Pancreas (tissue), 10 donors: ENCODE data around the gene SLC43A2. TPM values are rescaled to one million over a fixed set of nuclear protein-coding genes. Genes with fewer than 3 reads are reported as not detected.

Experiments used
- ATAC-seq, 4 donors: fragments of 200-7000 bp; cut with Tn5 transposase; one replicate each; pipeline versions ENCODE4 v1.8.0 to v1.9.1; 2020; ENCODE audit warnings: mild to moderate bottlenecking in 4 of 4, moderate library complexity in 4 of 4
- DNase-seq, 6 donors: peaks; one replicate each; pipeline ENCODE4 v3.0.0-alpha.2; 2020
- FAIRE-seq: peaks from 2 replicates; lab custom pipeline; 2012; peaks lifted over from hg19 to GRCh38; lab: Jason Lieb, UNC
- H3K27ac ChIP-seq, 4 donors: fragments of 200-600 bp; sonication (generic); 1 replicate in 3 of 4; 2 replicates in 1 of 4; pipeline versions ENCODE4 v1.5.0 to v1.8.0; 2020
- H3K27me3 ChIP-seq, 4 donors: fragments of 200-600 bp; one replicate each; pipeline ENCODE4 v1.8.0; 2021
- H3K36me3 ChIP-seq, 3 donors: fragments of 200-600 bp; sonication (generic) in 1 of 3; one replicate each; pipeline versions ENCODE4 v1.5.0 to v1.8.0; 2020 to 2021
- H3K4me1 ChIP-seq, 3 donors: fragments of 200-600 bp; one replicate each; pipeline ENCODE4 v1.8.0; 2021
- H3K4me3 ChIP-seq, 4 donors: fragments of 200-600 bp; sonication (generic) in 2 of 4; one replicate each; pipeline versions ENCODE4 v1.5.0 to v1.8.0; 2020 to 2021
- H3K9me3 ChIP-seq, 4 donors: fragments of 200-600 bp; one replicate each; pipeline ENCODE4 v1.8.0; 2021
- WGBS, 2 donors: extraction: QIAGEN DNeasy Blood & Tissue Kit; methylation state at CpG; one replicate each; pipeline ENCODE4 v1.1.7; 2013; 5-methylcytosine and 5-hydroxymethylcytosine counted together
- intact Hi-C, 3 donors: fragments of 100-400 bp; cut with DNase I; formaldehyde crosslinking; loops; one replicate each; pipeline versions ENCODE4 v1.11.1 to v1.14.2; 2022
- polyA plus RNA-seq, 2 donors: library from polyadenylated mRNA; stranded (reverse); fragments of 200-250 nt; gene quantifications; one replicate each; pipeline ENCODE4 v1.2.3, GENCODE V29; 2013
- total RNA-seq, 6 donors: library from RNA; stranded (reverse); fragmentation: NEBNext Ultra II Directional in 4 of 6; extraction: Animal tissue kit (Norgen Biotek cat#: 25700) in 4 of 6; gene quantifications; one replicate each; pipeline versions ENCODE4 v1.2.1 to v1.2.4, GENCODE V29; 2021 to 2023
- TF ChIP-seq, protein P1 (sequence below), 4 donors: fragments of 200-600 bp; sonication (generic) in 3 of 4; IDR thresholded peaks; one replicate each; pipeline versions ENCODE4 v1.5.0 to v1.8.0; 2021; ENCODE audit warnings: antibody characterized with exemption in 4 of 4
- donor health status: healthy with polysubstance abuse.
- donor health status: DM: no; HTN: no; CAD: no; lungs with moderate emphysema.
- donor health status: DM: no; HTN: no; CAD: no.
- donor health status: control.
- donor health status: control.
- donor health status: Bipolar disorder and iron deficiency.
- donor health status: DM: yes; HTN: yes; CAD: no.
- donor health status: DM: no; HTN: no; CAD: no.
- donor health status: DM: no; HTN: no; CAD: no.
- donor health status: DM: yes; HTN: yes; CAD: no.

Gene SLC43A2
- total and polyA plus RNA-seq, 8 donors: 2.6 to 14.5 (median 9.8) TPM

DNA sequence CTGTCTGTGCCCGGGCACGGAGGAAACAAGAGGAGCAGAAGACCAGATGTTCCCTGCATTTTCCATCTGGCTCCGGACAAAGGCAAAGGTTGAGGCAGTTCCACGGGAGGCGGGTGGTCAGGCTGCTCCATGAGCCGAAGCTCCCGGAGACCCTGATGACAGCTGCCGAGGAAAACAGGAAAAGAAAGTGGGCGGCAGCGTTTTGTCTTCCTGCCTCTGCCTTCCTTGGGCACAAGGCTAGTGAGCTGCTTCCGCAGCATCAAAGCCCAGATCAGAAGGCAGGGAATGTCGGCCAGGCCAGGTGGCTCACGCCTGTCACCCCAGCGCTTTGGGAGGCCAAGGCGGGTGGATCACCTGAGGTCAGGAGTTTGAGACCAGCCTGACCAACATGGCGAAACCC, 16.2 kb downstream of the SLC43A2 start:
- WGBS, 2 donors: 88 to 90% methylated on average over 16 of the region's 16 CpGs
- Histone ChIP-seq H3K27me3 (no peaks in the 10 kb centered on the region), H3K4me1 (no peaks in the 10 kb centered on the region), H3K27ac (peak overlapping the region in 1 of 4 donors; percentile 8), H3K4me3 (no peak overlapping the region), H3K9me3 (no peaks in the 10 kb centered on the region), H3K36me3 (no peaks in the 10 kb centered on the region)
- no peak for FAIRE-seq
- intact Hi-C loops: no loop called here
- DNase-seq: no peak
- TF ChIP-seq, protein P1, sequence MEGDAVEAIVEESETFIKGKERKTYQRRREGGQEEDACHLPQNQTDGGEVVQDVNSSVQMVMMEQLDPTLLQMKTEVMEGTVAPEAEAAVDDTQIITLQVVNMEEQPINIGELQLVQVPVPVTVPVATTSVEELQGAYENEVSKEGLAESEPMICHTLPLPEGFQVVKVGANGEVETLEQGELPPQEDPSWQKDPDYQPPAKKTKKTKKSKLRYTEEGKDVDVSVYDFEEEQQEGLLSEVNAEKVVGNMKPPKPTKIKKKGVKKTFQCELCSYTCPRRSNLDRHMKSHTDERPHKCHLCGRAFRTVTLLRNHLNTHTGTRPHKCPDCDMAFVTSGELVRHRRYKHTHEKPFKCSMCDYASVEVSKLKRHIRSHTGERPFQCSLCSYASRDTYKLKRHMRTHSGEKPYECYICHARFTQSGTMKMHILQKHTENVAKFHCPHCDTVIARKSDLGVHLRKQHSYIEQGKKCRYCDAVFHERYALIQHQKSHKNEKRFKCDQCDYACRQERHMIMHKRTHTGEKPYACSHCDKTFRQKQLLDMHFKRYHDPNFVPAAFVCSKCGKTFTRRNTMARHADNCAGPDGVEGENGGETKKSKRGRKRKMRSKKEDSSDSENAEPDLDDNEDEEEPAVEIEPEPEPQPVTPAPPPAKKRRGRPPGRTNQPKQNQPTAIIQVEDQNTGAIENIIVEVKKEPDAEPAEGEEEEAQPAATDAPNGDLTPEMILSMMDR (IDR thresholded peaks at IDR 0.05): no peak
- ATAC-seq: no peak

DNA sequence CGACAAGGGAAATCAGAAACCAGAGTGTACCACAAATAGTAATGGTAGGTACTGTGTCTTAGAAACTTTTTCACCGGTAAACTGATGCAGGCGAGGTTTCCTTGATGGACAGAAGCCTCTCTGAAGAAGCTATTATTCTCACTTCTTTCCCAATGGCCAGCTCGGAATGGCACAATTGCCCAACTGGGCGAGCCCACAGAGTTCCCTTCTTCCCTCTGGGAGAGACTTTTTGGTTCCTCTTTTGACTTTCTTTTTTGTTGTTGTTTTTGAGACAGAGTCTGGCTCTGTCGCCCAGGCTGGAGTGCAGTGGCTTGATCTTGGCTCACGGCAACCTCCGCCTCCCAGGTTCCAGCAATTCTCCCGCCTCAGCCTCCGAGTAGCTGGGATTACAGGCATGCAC, 16.9 kb downstream of the SLC43A2 start:
- no peaks in the 10 kb centered on the region for H3K36me3 ChIP-seq
- 90 to 92% methylated on average over 10 of the region's 10 CpGs for WGBS, 2 donors
- FAIRE-seq: no peak
- intact Hi-C loops: no loop called here
- no peaks in the 10 kb centered on the region for H3K27me3 ChIP-seq
- H3K4me3 ChIP-seq: no peak overlapping the region
- ATAC-seq: peak in 2 of 4 donors; percentile 21 to 52
- TF ChIP-seq, protein P1 (IDR thresholded peaks at IDR 0.05): no peak
- no peaks in the 10 kb centered on the region for H3K9me3 ChIP-seq
- no peaks in the 10 kb centered on the region for H3K4me1 ChIP-seq
- H3K27ac ChIP-seq: peak overlapping the region in 1 of 4 donors; percentile 8
- no peak for DNase-seq

DNA sequence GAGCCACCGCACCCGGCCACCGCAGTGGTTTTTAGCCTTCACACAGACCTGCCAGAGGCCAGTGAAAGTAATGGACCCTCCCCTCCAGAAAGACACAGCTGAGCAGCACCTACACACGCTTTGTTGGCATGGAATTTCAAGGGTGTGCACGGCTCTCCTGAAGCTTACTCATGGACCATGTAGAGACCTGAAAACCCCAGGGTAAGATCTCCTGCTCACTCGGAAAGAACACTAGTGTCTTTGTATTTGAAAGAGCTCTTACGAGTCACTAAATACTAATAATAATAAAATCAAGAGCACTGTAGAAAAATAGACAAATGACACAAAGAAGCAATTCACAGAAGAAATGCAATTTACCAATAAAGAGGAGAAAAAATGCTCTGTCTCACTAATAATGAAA, 20.0 kb downstream of the SLC43A2 start:
- Histone ChIP-seq H3K4me3 (no peak overlapping the region), H3K9me3 (no peaks in the 10 kb centered on the region), H3K4me1 (no peaks in the 10 kb centered on the region), H3K36me3 (no peaks in the 10 kb centered on the region), H3K27ac (no peak overlapping the region), H3K27me3 (no peaks in the 10 kb centered on the region)
- ATAC-seq (no peak), DNase-seq (no peak), FAIRE-seq (no peak)
- TF ChIP-seq, protein P1 (IDR thresholded peaks at IDR 0.05): no peak
- intact Hi-C loops: no loop called here
- WGBS, 2 donors: 91 to 97% methylated on average over 7 of the region's 7 CpGs

DNA sequence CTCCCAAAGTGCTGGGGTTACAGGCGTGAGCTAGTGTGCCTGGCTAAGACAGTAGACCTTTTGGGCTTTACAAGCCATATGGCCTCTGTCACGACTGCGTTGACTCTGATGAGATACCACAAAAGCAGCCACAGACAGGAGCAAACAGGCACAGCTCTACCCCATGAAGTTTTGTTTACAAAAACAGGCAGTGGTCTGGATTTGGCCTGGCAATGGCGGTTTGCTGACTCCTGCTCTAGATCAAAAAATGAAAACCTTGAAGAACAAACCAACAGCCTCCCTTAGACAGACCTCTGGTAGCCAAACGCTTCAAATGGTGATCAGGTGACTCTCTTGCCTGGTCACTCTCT, 20.7 kb downstream of the SLC43A2 start:
- Histone ChIP-seq H3K9me3 (no peaks in the 10 kb centered on the region), H3K27me3 (no peaks in the 10 kb centered on the region), H3K4me1 (no peaks in the 10 kb centered on the region), H3K36me3 (no peaks in the 10 kb centered on the region), H3K27ac (peak overlapping the region in 1 of 4 donors; percentile 37), H3K4me3 (no peak overlapping the region)
- TF ChIP-seq, protein P1 (IDR thresholded peaks at IDR 0.05): no peak
- 89 to 91% methylated on average over 5 of the region's 5 CpGs for WGBS, 2 donors
- DNase-seq (no peak), FAIRE-seq (no peak), ATAC-seq (no peak)
- intact Hi-C loops: no loop called here

DNA sequence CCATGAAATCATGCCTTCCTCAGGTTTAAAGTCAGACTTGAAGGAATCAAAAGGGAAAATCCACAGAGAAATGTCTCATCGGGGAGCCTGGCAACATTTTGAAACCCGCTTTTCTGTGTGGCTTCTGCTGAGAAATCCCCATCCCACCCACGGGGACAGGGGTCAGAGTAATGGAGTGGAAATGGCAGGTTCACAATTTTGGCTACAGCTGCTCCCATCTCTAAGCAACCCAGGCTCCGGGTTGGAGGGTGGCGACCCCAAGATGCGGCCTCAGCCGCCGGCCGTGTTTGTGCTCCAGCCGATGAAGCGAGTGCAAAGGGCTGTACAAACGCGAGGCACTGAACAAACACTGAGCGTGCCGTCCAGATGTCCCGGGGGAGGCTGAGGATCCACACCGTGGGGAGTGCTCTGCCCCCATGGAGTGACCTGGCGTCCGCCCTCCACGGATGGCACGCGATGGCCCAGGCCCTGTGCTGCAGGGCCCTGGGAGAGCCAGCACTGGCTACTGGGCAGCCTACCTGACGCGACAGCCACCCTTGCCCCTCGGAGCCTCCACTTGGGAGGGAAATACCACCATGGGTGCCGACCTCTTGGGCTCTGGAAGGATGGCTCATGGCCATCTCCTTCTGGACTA, 22.2 kb downstream of the SLC43A2 start:
- H3K27me3 ChIP-seq: no peaks in the 10 kb centered on the region
- peak overlapping the region in 3 of 4 donors; percentile 22 to 47 (median 36) for H3K27ac ChIP-seq
- H3K36me3 ChIP-seq: no peaks in the 10 kb centered on the region
- no peaks in the 10 kb centered on the region for H3K4me1 ChIP-seq
- FAIRE-seq (no peak), DNase-seq (peak in 1 of 6 donors; percentile 20), ATAC-seq (peak in 3 of 4 donors; percentile 15 to 78 (median 67))
- no peaks in the 10 kb centered on the region for H3K9me3 ChIP-seq
- WGBS, 2 donors: 84 to 85% methylated on average over 26 of the region's 26 CpGs
- intact Hi-C loops: no loop called here
- no peak overlapping the region for H3K4me3 ChIP-seq
- TF ChIP-seq, protein P1 (IDR thresholded peaks at IDR 0.05): no peak
